NCI-H446 (cell line): ENCODE data around the gene MYH11.
"Not testable (repeated sequence)": the region's sequence is repeated elsewhere in the genome, so short reads cannot be mapped to it uniquely, and the experiment has no call there.

Experiments used
- DNase-seq, 2 experiments: peaks; one replicate each; lab custom pipeline; 2025; lab: John Stamatoyannopoulos, UW

MYH11 gene

GRCh38 chr16:15749985-15750384 is 106.8 kb downstream of the MYH11 start:
- no peak for DNase-seq

GRCh38 chr16:15749371-15749770 is 107.5 kb downstream of the MYH11 start:
- no peak for DNase-seq

- no peak for DNase-seq
Measured at GRCh38 chr16:15748654-15749053, 108.2 kb downstream of the MYH11 start.

- no peak for DNase-seq
Measured at GRCh38 chr16:15747937-15748336, 108.9 kb downstream of the MYH11 start.

GRCh38 chr16:15746332-15746731 is 110.5 kb downstream of the MYH11 start:
- DNase-seq: no peak

- no peak for DNase-seq
Measured at GRCh38 chr16:15743657-15744056, 113.2 kb downstream of the MYH11 start.

GRCh38 chr16:15742716-15743115 is 114.1 kb downstream of the MYH11 start:
- no peak for DNase-seq

- DNase-seq: no peak
Measured at GRCh38 chr16:15741207-15741871, 115.5 kb downstream of the MYH11 start.

- no peak for DNase-seq
Measured at GRCh38 chr16:15739950-15740349, 116.9 kb downstream of the MYH11 start.

GRCh38 chr16:15739464-15739863 is 117.4 kb downstream of the MYH11 start:
- DNase-seq: no peak

- DNase-seq: no peak
Measured at GRCh38 chr16:15737140-15737644, 119.6 kb downstream of the MYH11 start.

- DNase-seq: no peak
Measured at GRCh38 chr16:15736529-15736928, 120.3 kb downstream of the MYH11 start.

- DNase-seq: no peak
Measured at GRCh38 chr16:15735610-15736009, 121.2 kb downstream of the MYH11 start.

- DNase-seq: no peak
Measured at GRCh38 chr16:15732416-15732815, 124.4 kb downstream of the MYH11 start.

GRCh38 chr16:15729152-15729551 is 127.7 kb downstream of the MYH11 start:
- no peak for DNase-seq

GRCh38 chr16:15727697-15728096 is 129.1 kb downstream of the MYH11 start:
- not testable (repeated sequence) for DNase-seq

- no peak for DNase-seq
Measured at GRCh38 chr16:15726715-15727114, 130.1 kb downstream of the MYH11 start.

GRCh38 chr16:15725641-15726240 is 131.1 kb downstream of the MYH11 start:
- DNase-seq: no peak

GRCh38 chr16:15723808-15724207 is 133.0 kb downstream of the MYH11 start:
- DNase-seq: no peak

- DNase-seq: no peak
Measured at GRCh38 chr16:15721018-15721417, 135.8 kb downstream of the MYH11 start.

- DNase-seq: no peak
Measured at GRCh38 chr16:15716694-15717447, 140.0 kb downstream of the MYH11 start.

- no peak for DNase-seq
Measured at GRCh38 chr16:15715221-15715620, 141.6 kb downstream of the MYH11 start.
